Loucy (cell line): ENCODE results near the gene PGD.

ENCODE experiments used
- H2AFZ ChIP-seq: fragments of 200-600 bp; sonication (generic); 2 replicates; pipeline ENCODE4 v1.6.0; 2016; ENCODE audit warnings: antibody characterized with exemption, mild to moderate bottlenecking, low read length, moderate library complexity
- H3F3A ChIP-seq: fragments of 200-600 bp; 2 replicates; pipeline ENCODE4 v1.6.0; 2016; ENCODE audit warnings: antibody characterized with exemption, low read depth, mild to moderate bottlenecking
- H3K27me3 ChIP-seq: fragments of 200-600 bp; sonication (generic); 2 replicates; pipeline ENCODE4 v1.6.1; 2014; ENCODE audit warnings: low read length, mild to moderate bottlenecking; ENCODE audit not compliant: insufficient read depth, poor library complexity, severe bottlenecking
- H3K36me3 ChIP-seq: fragments of 200-600 bp; sonication (generic); 2 replicates; pipeline ENCODE4 v1.6.1; 2016; ENCODE audit warnings: low read length; ENCODE audit not compliant: insufficient read depth
- H3K4me1 ChIP-seq: fragments of 200-600 bp; sonication (generic); 2 replicates; pipeline ENCODE4 v1.5.1; 2014; ENCODE audit warnings: low read length, mild to moderate bottlenecking; ENCODE audit not compliant: insufficient read depth, poor library complexity, severe bottlenecking
- H3K4me2 ChIP-seq: fragments of 200-600 bp; sonication (generic); 2 replicates; pipeline ENCODE4 v1.6.0; 2014; ENCODE audit warnings: antibody characterized with exemption, low read length, low read depth, mild to moderate bottlenecking; ENCODE audit not compliant: poor library complexity, severe bottlenecking
- H3K4me3 ChIP-seq: fragments of 200-600 bp; sonication (generic); 2 replicates; pipeline ENCODE4 v1.5.1; 2014; ENCODE audit warnings: low read length, mild to moderate bottlenecking, mixed read lengths; ENCODE audit not compliant: poor library complexity, severe bottlenecking
- H3K79me2 ChIP-seq: fragments of 200-600 bp; sonication (generic); 2 replicates; pipeline ENCODE4 v1.6.1; 2014; ENCODE audit warnings: low read length; ENCODE audit not compliant: insufficient read depth
- H3K9ac ChIP-seq: fragments of 200-600 bp; sonication (generic); 2 replicates; pipeline ENCODE4 v1.6.0; 2014; ENCODE audit warnings: mild to moderate bottlenecking, low read depth, low read length, moderate library complexity; ENCODE audit not compliant: poor library complexity, severe bottlenecking
- H3K9me2 ChIP-seq: fragments of 200-600 bp; sonication (generic); replicated peaks from 2 replicates; pipeline ENCODE4 v1.6.1; 2016; ENCODE audit warnings: low read depth, low read length, mixed read lengths
- H3K9me3 ChIP-seq: fragments of 200-600 bp; sonication (generic); 2 replicates; pipeline ENCODE4 v1.6.1; 2014; ENCODE audit warnings: mild to moderate bottlenecking, antibody characterized with exemption, low read length, low read depth; ENCODE audit not compliant: insufficient read depth
- H4K20me1 ChIP-seq: fragments of 200-600 bp; sonication (generic); 2 replicates; pipeline ENCODE4 v1.6.0; 2014; ENCODE audit warnings: antibody characterized with exemption, low read length, mild to moderate bottlenecking; ENCODE audit not compliant: insufficient read depth, poor library complexity, severe bottlenecking
- CTCF ChIP-seq: fragments of 200-600 bp; sonication (generic); conservative IDR thresholded peaks from 2 replicates; pipeline ENCODE4 v1.5.1; 2014; ENCODE audit warnings: mild to moderate bottlenecking, antibody characterized with exemption, low read length
- EZH2phosphoT487 ChIP-seq: fragments of 200-600 bp; IDR thresholded peaks from 2 replicates; pipeline ENCODE4 v1.6.1; 2018; ENCODE audit warnings: antibody characterized with exemption, mild to moderate bottlenecking, moderate library complexity, borderline replicate concordance

PGD gene

GRCh38 chr1:10432910-10433700 is 34.2 kb downstream of the PGD start:
- Histone ChIP-seq H3K9ac (peak overlapping the region; percentile 32), H2AFZ (no peak overlapping the region), H3K36me3 (no peaks in the 10 kb centered on the region), H4K20me1 (no peaks in the 10 kb centered on the region), H3K9me2 (no peaks in the 10 kb centered on the region), H3K4me1 (peaks cover 14% of the 10 kb centered on the region), H3K27me3 (no peaks in the 10 kb centered on the region), H3K4me2 (peak overlapping the region; percentile 35), H3K79me2 (peaks cover 11% of the 10 kb centered on the region), H3F3A (no peaks in the 10 kb centered on the region), H3K9me3 (no peaks in the 10 kb centered on the region), H3K4me3 (no peak overlapping the region)
- no peak for TF ChIP-seq EZH2phosphoT487
- no peak for TF ChIP-seq CTCF

GRCh38 chr1:10433790-10434189 is 34.9 kb downstream of the PGD start:
- Histone ChIP-seq H3K9ac (peak overlapping the region; percentile 32), H3K9me3 (no peaks in the 10 kb centered on the region), H3F3A (no peaks in the 10 kb centered on the region), H3K36me3 (no peaks in the 10 kb centered on the region), H2AFZ (no peak overlapping the region), H3K4me2 (peak overlapping the region; percentile 35), H3K4me3 (no peak overlapping the region), H4K20me1 (no peaks in the 10 kb centered on the region), H3K4me1 (peaks cover 14% of the 10 kb centered on the region), H3K9me2 (no peaks in the 10 kb centered on the region), H3K27me3 (no peaks in the 10 kb centered on the region), H3K79me2 (peaks cover 11% of the 10 kb centered on the region)
- no peak for TF ChIP-seq EZH2phosphoT487
- TF ChIP-seq CTCF: no peak

- peaks cover 14% of the 10 kb centered on the region for H3K4me1 ChIP-seq
- no peak for TF ChIP-seq EZH2phosphoT487
- no peak for TF ChIP-seq CTCF
- H3F3A ChIP-seq: no peaks in the 10 kb centered on the region
These were observed 35.7 kb downstream of the PGD start for GRCh38 chr1:10434590-10434989.

More at GRCh38 chr1:10434590-10434989, 35.7 kb downstream of the PGD start:
- H3K9me3 ChIP-seq: no peaks in the 10 kb centered on the region
- no peaks in the 10 kb centered on the region for H4K20me1 ChIP-seq
- no peaks in the 10 kb centered on the region for H3K9me2 ChIP-seq
- H3K79me2 ChIP-seq: peaks cover 11% of the 10 kb centered on the region
- no peaks in the 10 kb centered on the region for H3K27me3 ChIP-seq
- H3K9ac ChIP-seq: no peak overlapping the region
- H3K4me3 ChIP-seq: no peak overlapping the region
- no peak overlapping the region for H3K4me2 ChIP-seq
- H3K36me3 ChIP-seq: no peaks in the 10 kb centered on the region
- no peak overlapping the region for H2AFZ ChIP-seq
